B cell (primary cell): Measurements from ENCODE around the gene PLA2G5. TPM values are rescaled to one million over a fixed set of nuclear protein-coding genes. Genes with fewer than 3 reads are reported as not detected.

ENCODE experiments used
- ATAC-seq: fragments of 200-7000 bp; cut with Tn5 transposase; one replicate; pipeline ENCODE4 v1.10.0; 2021; ENCODE audit warnings: low read depth, mild to moderate bottlenecking, moderate number of reproducible peaks, moderate library complexity
- CTCF ChIA-PET: fragments of 350-600 bp; sonication (Branson Sonifier 250); formaldehyde crosslinking; loops from one replicate; lab custom pipeline; 2021; ENCODE audit warnings: antibody characterized with exemption, inconsistent platforms; lab: Charles Lee
- POLR2A ChIA-PET: fragments of 350-600 bp; sonication (Branson Sonifier 250); formaldehyde crosslinking; loops from one replicate; lab custom pipeline; 2021; ENCODE audit warnings: antibody characterized with exemption; lab: Charles Lee
- DNase-seq: peaks from one replicate; pipeline ENCODE4 v3.0.0; 2013
- H2AFZ ChIP-seq: 2 replicates; pipeline ENCODE4 v1.6.1; 2012; ENCODE audit warnings: mild to moderate bottlenecking, low read depth, low read length; ENCODE audit not compliant: insufficient read depth, poor library complexity, severe bottlenecking
- H3K27ac ChIP-seq, 2 donors: 1 replicate in 1 of 2; 2 replicates in 1 of 2; pipeline ENCODE4 v1.5.1; 2012 to 2013; ENCODE audit warnings: low read length in 2 of 2, mild to moderate bottlenecking in 2 of 2, moderate library complexity in 1 of 2
- H3K27me3 ChIP-seq, 4 experiments: fragments of 200-600 bp in 1 of 4; sonication (generic) in 1 of 4; replicated peaks in 1 of 4; 1 replicate in 2 of 4; 2 replicates in 2 of 4; pipeline versions ENCODE4 v1.6.1 to v1.7.0; 2013 to 2016; ENCODE audit warnings: low read length in 3 of 4, mild to moderate bottlenecking in 2 of 4, mixed read lengths in 1 of 4, moderate library complexity in 1 of 4; ENCODE audit not compliant: insufficient read depth in 4 of 4, control insufficient read depth in 3 of 4; ENCODE audit errors: control extremely low read depth in 1 of 4
- H3K36me3 ChIP-seq, 2 experiments: replicated peaks in 1 of 2; 1 replicate in 1 of 2; 2 replicates in 1 of 2; pipeline versions ENCODE4 v1.6.1 to v1.7.1; 2013; ENCODE audit warnings: low read length in 1 of 2; ENCODE audit not compliant: insufficient read depth in 2 of 2, control insufficient read depth in 1 of 2; ENCODE audit errors: control extremely low read depth in 1 of 2, extremely low read depth in 1 of 2
- H3K4me1 ChIP-seq, 2 donors: fragments of 200-600 bp in 1 of 2; sonication (generic) in 1 of 2; 1 replicate in 1 of 2; 2 replicates in 1 of 2; pipeline versions ENCODE4 v1.5.1 to v1.6.1; 2013 to 2017; ENCODE audit warnings: low read length in 2 of 2; ENCODE audit not compliant: control insufficient read depth in 2 of 2, insufficient read depth in 2 of 2
- H3K4me2 ChIP-seq: replicated peaks from 2 replicates; pipeline ENCODE3; 2012; ENCODE audit warnings: mild to moderate bottlenecking, low read depth, low read length; ENCODE audit not compliant: poor library complexity, severe bottlenecking
- H3K4me3 ChIP-seq, 5 experiments: fragments of 200-600 bp in 1 of 5; sonication (generic) in 1 of 5; 1 replicate in 3 of 5; 2 replicates in 2 of 5; pipeline versions ENCODE4 v1.5.1 to v1.7.0; 2011 to 2016; ENCODE audit warnings: low read length in 4 of 5, mild to moderate bottlenecking in 4 of 5, low read depth in 2 of 5, control low read depth in 1 of 5, moderate library complexity in 1 of 5; ENCODE audit not compliant: insufficient read depth in 1 of 5; ENCODE audit errors: control extremely low read depth in 1 of 5, extremely low read depth in 1 of 5
- H3K79me2 ChIP-seq: fragments of 200-600 bp; sonication (generic); one replicate; pipeline ENCODE4 v1.6.0; 2016; ENCODE audit warnings: low read length; ENCODE audit not compliant: control insufficient read depth, insufficient read depth
- H3K9ac ChIP-seq: fragments of 200-600 bp; sonication (generic); 2 replicates; pipeline ENCODE4 v1.6.1; 2017; ENCODE audit warnings: mild to moderate bottlenecking, low read length, moderate library complexity
- H3K9me3 ChIP-seq, 3 donors: one replicate each; pipeline versions ENCODE4 v1.6.1 to v1.7.1; 2013; ENCODE audit warnings: low read length in 2 of 3; ENCODE audit not compliant: control insufficient read depth in 2 of 3, insufficient read depth in 1 of 3; ENCODE audit errors: control extremely low read depth in 1 of 3
- H4K20me1 ChIP-seq: 2 replicates; pipeline ENCODE4 v1.6.0; 2012; ENCODE audit warnings: mild to moderate bottlenecking, low read length; ENCODE audit not compliant: insufficient read depth, control insufficient read depth, poor library complexity, severe bottlenecking
- H3K27ac Mint-ChIP-seq: one replicate; pipeline ENCODE4 v1.8.0; 2021; ENCODE audit warnings: mixed read lengths
- H3K27me3 Mint-ChIP-seq: one replicate; pipeline ENCODE4 v1.8.0; 2021; ENCODE audit warnings: mixed read lengths
- H3K4me1 Mint-ChIP-seq: one replicate; pipeline ENCODE4 v1.8.0; 2021; ENCODE audit warnings: mixed read lengths
- H3K4me3 Mint-ChIP-seq: one replicate; pipeline ENCODE4 v1.8.0; 2021; ENCODE audit warnings: mixed read lengths
- H3K9me3 Mint-ChIP-seq: one replicate; pipeline ENCODE4 v1.8.0; 2022; ENCODE audit warnings: mixed read lengths; ENCODE audit not compliant: insufficient read depth
- CTCF ChIP-seq: fragments of 200-600 bp; IDR thresholded peaks from one replicate; pipeline ENCODE4 v1.8.0; 2022; ENCODE audit warnings: antibody characterized with exemption, mild to moderate bottlenecking
- EZH2 ChIP-seq: IDR thresholded peaks from 2 replicates; pipeline ENCODE4 v1.6.1; 2012; ENCODE audit warnings: borderline replicate concordance, low read depth, mild to moderate bottlenecking, moderate library complexity, low read length; ENCODE audit not compliant: insufficient read depth, poor library complexity, severe bottlenecking
- WGBS: methylation state at CpG from one replicate; pipeline ENCODE4 v1.1.5; 2013; ENCODE audit warnings: missing lambda C conversion rate; ENCODE audit not compliant: insufficient coverage; 5-methylcytosine and 5-hydroxymethylcytosine counted together
- intact Hi-C: fragments of 100-400 bp; cut with micrococcal nuclease; formaldehyde crosslinking; loops from one replicate; pipeline ENCODE4 v1.10.0; 2022
- polyA plus RNA-seq: library from polyadenylated mRNA; depleted of rRNA; stranded (reverse); fragments of >200 nt; gene quantifications from 2 replicates; pipeline ENCODE4 v1.2.3, GENCODE V29; 2012
- total RNA-seq, 2 donors: library from RNA; stranded (reverse); fragments of 120-200 nt in 1 of 2; gene quantifications; 1 replicate in 1 of 2; 2 replicates in 1 of 2; pipeline versions ENCODE4 v1.2.3 to v1.2.4, GENCODE V29; 2013 to 2022

The PLA2G5 gene
- total and polyA plus RNA-seq, 2 donors (not counting 1 experiment from before 2014, with no cell fraction given): not detected

DNA sequence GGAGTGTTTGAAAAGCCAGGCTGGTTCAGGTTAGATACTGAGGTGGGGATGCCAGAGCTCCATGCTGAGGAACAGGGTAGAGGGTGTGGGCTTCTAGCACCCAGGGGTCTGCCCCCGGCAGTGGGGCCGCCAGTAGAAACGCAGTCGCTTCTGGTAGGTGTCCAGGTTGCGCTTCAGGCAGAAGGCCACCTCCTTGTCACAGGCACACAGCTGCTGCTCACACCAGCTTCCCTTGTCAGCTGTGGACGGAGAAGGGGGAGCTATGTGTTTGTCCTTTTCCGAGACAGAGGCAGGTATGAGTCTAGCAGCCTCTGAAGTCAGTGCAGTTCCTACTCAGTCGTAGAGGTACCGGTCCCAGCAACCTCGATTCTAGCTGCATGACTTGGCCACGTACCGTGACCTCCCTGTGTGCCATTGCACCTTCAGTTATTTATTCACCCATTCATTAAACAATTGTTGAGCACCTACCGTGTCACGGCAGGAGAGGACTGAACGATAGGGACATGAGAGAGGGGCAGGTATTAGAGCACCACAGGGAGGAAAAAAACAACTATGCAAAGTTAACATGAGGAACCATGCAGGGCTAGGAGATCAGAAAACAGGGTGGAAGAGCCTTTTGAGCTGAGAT is 44.1 kb downstream of the PLA2G5 start:
- WGBS: 78% methylated on average over 10 of the region's 15 CpGs
- H3K27me3 Mint-ChIP-seq: no peaks in the 10 kb centered on the region
- Histone ChIP-seq H3K4me1 (peaks cover 12 to 17% of the 10 kb centered on the region in 2 donors), H3K4me2 (no peak overlapping the region), H3K9ac (no peak overlapping the region), H4K20me1 (no peaks in the 10 kb centered on the region), H3K36me3 (no peaks in the 10 kb centered on the region), H2AFZ (no peak overlapping the region), H3K27ac (no peak overlapping the region), H3K4me3 (no peak overlapping the region), H3K27me3 (peaks cover 0 to 3% (median 0%) of the 10 kb centered on the region in 4 experiments), H3K79me2 (no peaks in the 10 kb centered on the region), H3K9me3 (no peaks in the 10 kb centered on the region)
- no peak overlapping the region for H3K4me3 Mint-ChIP-seq
- intact Hi-C loops: no loop called here
- ATAC-seq (no peak), DNase-seq (no peak)
- peaks cover 31% of the 10 kb centered on the region for H3K4me1 Mint-ChIP-seq
- no peaks in the 10 kb centered on the region for H3K9me3 Mint-ChIP-seq
- no peak overlapping the region for H3K27ac Mint-ChIP-seq
- CTCF ChIA-PET: interaction anchor here (0.9 to 2.1 kb wide), 5 partner anchors 13 to 522 kb away, joined by 3 to 8 read pairs (median 3); no protein-coding TSS in a partner anchor
- POLR2A ChIA-PET: interaction anchor here (0.9 kb wide), 1 partner anchor 10 kb away, joined by 3 read pairs; no protein-coding TSS in a partner anchor
- TF ChIP-seq EZH2 (no peak), CTCF (no peak)

- Mint-ChIP-seq H3K27ac (no peak overlapping the region), H3K4me3 (no peak overlapping the region), H3K9me3 (no peaks in the 10 kb centered on the region), H3K27me3 (no peaks in the 10 kb centered on the region), H3K4me1 (peaks cover 43% of the 10 kb centered on the region)
- peaks cover 25 to 27% of the 10 kb centered on the region in 2 donors for H3K4me1 ChIP-seq
- H3K4me3 ChIP-seq: no peak overlapping the region
- no peak overlapping the region for H3K4me2 ChIP-seq
- POLR2A ChIA-PET: interaction anchor here (0.9 kb wide), 1 partner anchor 9 kb away, joined by 3 read pairs; no protein-coding TSS in a partner anchor
- CTCF ChIA-PET: interaction anchor here (1.1 kb wide), 1 partner anchor 14 kb away, joined by 3 read pairs; no protein-coding TSS in a partner anchor
- no peak overlapping the region for H3K27ac ChIP-seq
- intact Hi-C loops: no loop called here
- no peaks in the 10 kb centered on the region for H3K36me3 ChIP-seq
- no peaks in the 10 kb centered on the region for H4K20me1 ChIP-seq
- ATAC-seq: no peak
- TF ChIP-seq EZH2: no peak
- no peak for TF ChIP-seq CTCF
- no peaks in the 10 kb centered on the region for H3K27me3 ChIP-seq
- WGBS: 81% methylated on average over 3 of the region's 4 CpGs
- H3K9ac ChIP-seq: no peak overlapping the region
- H3K79me2 ChIP-seq: no peaks in the 10 kb centered on the region
- H2AFZ ChIP-seq: no peak overlapping the region
- H3K9me3 ChIP-seq: no peaks in the 10 kb centered on the region
- DNase-seq: no peak
These were observed 45.5 kb downstream of the PLA2G5 start for GRCh38 chr1:20115479-20115878.
